Right lobe of liver (tissue), 6 donors: ENCODE data around the gene UGT1A3. TPM values are rescaled to one million over a fixed set of nuclear protein-coding genes. Genes with fewer than 3 reads are reported as not detected.
A peak's percentile ranks its signal among the peaks of the same experiment; 100 is the strongest.
"Not testable (repeated sequence)": the region's sequence is repeated elsewhere in the genome, so short reads cannot be mapped to it uniquely, and the experiment has no call there.

Source experiments
- ATAC-seq, 4 donors: fragments of 200-7000 bp; cut with Tn5 transposase; one replicate each; pipeline ENCODE4 v1.9.1; 2020; ENCODE audit warnings: mild to moderate bottlenecking in 4 of 4, moderate library complexity in 4 of 4
- DNase-seq, 3 donors: peaks; one replicate each; pipeline ENCODE4 v3.0.0-alpha.2; 2020
- H3K27ac ChIP-seq, 3 donors: fragments of 200-600 bp; one replicate each; pipeline ENCODE4 v1.8.0; 2022
- H3K27me3 ChIP-seq, 2 donors: fragments of 200-600 bp; one replicate each; pipeline ENCODE4 v1.8.0; 2022
- H3K36me3 ChIP-seq, 4 donors: fragments of 200-600 bp; sonication (generic) in 1 of 4; one replicate each; pipeline versions ENCODE4 v1.5.1 to v1.8.0; 2017 to 2022; ENCODE audit warnings: control low read depth in 1 of 4
- H3K4me1 ChIP-seq, 4 donors: fragments of 200-600 bp; sonication (generic) in 1 of 4; one replicate each; pipeline versions ENCODE4 v1.5.1 to v1.8.0; 2017 to 2022; ENCODE audit warnings: control low read depth in 1 of 4
- H3K4me3 ChIP-seq, 3 donors: fragments of 200-600 bp; one replicate each; pipeline ENCODE4 v1.8.0; 2022
- H3K9me3 ChIP-seq, 4 donors: fragments of 200-600 bp; sonication (generic) in 1 of 4; one replicate each; pipeline versions ENCODE4 v1.5.1 to v1.8.0; 2017 to 2022; ENCODE audit warnings: control low read depth in 1 of 4
- CTCF ChIP-seq, 4 donors: fragments of 200-600 bp in 3 of 4; fragments of 450-650 bp in 1 of 4; IDR thresholded peaks; one replicate each; pipeline versions ENCODE4 v1.5.1 to v1.8.0; 2016 to 2022; ENCODE audit warnings: antibody characterized with exemption in 4 of 4, mild to moderate bottlenecking in 2 of 4
- POLR2A ChIP-seq: fragments of 450-650 bp; IDR thresholded peaks from one replicate; pipeline ENCODE4 v1.6.1; 2017; ENCODE audit warnings: antibody characterized with exemption, mild to moderate bottlenecking
- WGBS: methylation state at CpG from one replicate; pipeline ENCODE4 v1.1.6; 2018; ENCODE audit warnings: low coverage, low lambda C conversion rate; ENCODE audit not compliant: insufficient coverage; ENCODE audit errors: missing lambda C conversion rate; 5-methylcytosine and 5-hydroxymethylcytosine counted together
- intact Hi-C, 2 donors: fragments of 100-400 bp; cut with DNase I; formaldehyde crosslinking; loops; one replicate each; pipeline versions ENCODE4 v1.11.2 to v1.14.1; 2022
- total RNA-seq, 6 experiments: library from RNA; depleted of rRNA in 2 of 6; stranded (reverse); fragments of >200 nt in 2 of 6; fragmentation: NEBNext Ultra II Directional in 3 of 6; extraction: Animal tissue kit (Norgen Biotek cat#: 25700) in 3 of 6; gene quantifications; one replicate each; pipeline versions ENCODE4 v1.1.0 to v1.2.4, GENCODE V29; 2016 to 2023
- donor health status: DM: no; HTN: yes; CAD: no.
- donor health status: DM: no; HTN: no; CAD: no.
- donor health status: DM: no; HTN: no; CAD: no.
- donor health status: DM: no; HTN: yes; CAD: no.
- donor health status: DM: no; HTN: yes; CAD: no.

The UGT1A3 gene
- total RNA-seq, 6 experiments from 2014 or later = 12.9 to 125 (median 22.0) TPM

DNA sequence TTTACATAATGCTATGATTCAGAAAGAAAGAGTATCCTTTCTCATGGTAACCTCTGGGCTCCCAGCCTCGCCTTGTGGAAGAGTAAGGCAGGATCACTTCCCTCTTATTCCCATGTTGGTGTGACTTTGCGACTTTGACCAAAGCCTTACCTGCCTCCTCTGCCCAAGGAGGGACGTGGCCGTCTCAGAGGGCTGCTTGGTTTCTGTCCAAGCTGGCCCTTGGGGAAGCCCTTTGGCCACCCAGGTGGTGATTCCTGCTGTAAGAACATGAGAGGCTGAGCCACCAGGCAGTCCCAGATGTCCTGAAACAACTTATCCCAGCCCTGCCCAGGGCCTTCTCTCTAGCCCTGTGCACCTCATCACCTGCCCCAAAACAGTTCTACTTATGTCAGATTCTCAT, 30.1 kb upstream of the UGT1A3 start:
- 56% methylated on average over 4 of the region's 4 CpGs for WGBS
- H3K27me3 ChIP-seq = no peaks in the 10 kb centered on the region
- intact Hi-C loops = no loop called here
- H3K4me3 ChIP-seq = no peak overlapping the region
- H3K4me1 ChIP-seq = peaks cover 0 to 42% (median 17%) of the 10 kb centered on the region in 4 donors
- no peaks in the 10 kb centered on the region for H3K9me3 ChIP-seq
- no peak for ATAC-seq
- DNase-seq = no peak
- TF ChIP-seq CTCF (IDR thresholded peaks at IDR 0.05) = no peak
- TF ChIP-seq POLR2A = no peak
- no peaks in the 10 kb centered on the region for H3K36me3 ChIP-seq
- peak overlapping the region in 1 of 3 donors; percentile 86 for H3K27ac ChIP-seq

DNA sequence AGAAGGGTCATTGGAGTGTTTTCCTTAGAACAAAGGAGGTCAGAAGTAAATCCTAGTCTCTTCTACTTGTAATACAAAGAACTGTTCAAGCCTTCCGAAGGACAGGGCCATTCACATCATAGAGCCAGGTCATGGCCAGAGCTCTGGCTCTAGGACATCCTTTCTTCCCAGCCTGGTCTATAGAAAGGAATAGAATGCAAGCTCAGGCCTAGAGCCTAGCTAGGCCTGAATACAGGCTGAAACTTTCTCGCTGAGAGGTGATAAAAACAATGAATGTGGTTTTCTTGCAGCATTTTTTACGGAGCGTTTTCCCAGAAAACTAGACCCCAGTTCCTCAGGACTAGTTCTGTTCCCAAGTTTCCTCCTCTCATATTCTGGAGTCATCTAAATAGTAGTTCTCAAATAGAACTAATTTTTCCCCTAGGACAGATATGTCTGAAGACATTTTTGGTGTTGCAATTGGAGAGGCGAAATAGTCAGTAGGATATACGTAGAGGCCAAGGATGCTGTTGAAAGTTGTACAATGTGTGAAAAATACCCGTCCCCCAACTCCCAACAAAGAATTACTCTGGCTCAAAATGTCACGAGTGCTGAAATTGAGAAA, 29.3 kb upstream of the UGT1A3 start:
- H3K27me3 ChIP-seq = no peaks in the 10 kb centered on the region
- whole genome bisulfite sequencing = 65% methylated on average over 7 of the region's 8 CpGs
- peak in 1 of 4 donors; percentile 32 for ATAC-seq
- H3K9me3 ChIP-seq = no peaks in the 10 kb centered on the region
- TF ChIP-seq CTCF (IDR thresholded peaks at IDR 0.05) (no peak), POLR2A (no peak)
- H3K27ac ChIP-seq = peak overlapping the region in 2 of 3 donors; percentile 62 to 86
- no peak overlapping the region for H3K4me3 ChIP-seq
- peaks cover 0 to 49% (median 18%) of the 10 kb centered on the region in 4 donors for H3K4me1 ChIP-seq
- DNase-seq = no peak
- no peaks in the 10 kb centered on the region for H3K36me3 ChIP-seq
- intact Hi-C loops = no loop called here

DNA sequence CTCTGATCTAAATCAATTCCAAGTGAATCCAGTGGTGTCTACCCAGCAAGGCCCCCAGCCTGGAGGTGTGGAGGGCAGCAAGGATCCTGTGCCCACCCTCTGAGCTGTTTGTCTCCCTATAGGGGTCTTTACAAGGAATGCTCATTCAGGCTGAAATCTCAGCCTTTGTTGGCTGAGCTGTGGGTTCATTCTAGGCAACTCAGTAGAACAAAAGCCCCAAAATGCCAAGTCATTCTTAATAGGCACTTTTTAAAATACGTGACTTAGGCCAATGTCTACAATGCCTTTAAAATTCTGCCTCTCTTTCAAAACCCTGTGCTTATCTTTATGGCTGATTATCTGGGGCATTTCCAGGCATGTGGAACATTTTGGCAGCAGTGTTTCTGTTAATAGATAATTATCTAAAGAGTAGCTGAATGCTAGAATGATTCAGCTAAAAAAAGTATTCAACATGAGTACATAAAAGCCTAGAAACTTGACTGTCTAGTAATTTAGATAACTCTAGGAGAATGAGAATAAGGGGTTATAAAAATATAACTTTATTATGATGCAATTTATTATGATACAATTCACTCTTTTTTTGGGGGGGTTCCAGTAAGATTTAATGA, 28.7 kb upstream of the UGT1A3 start:
- peak in 1 of 3 donors; percentile 70 for DNase-seq
- 21% methylated on average over 1 of the region's 1 CpG for WGBS
- Histone ChIP-seq H3K36me3 (no peaks in the 10 kb centered on the region), H3K9me3 (no peaks in the 10 kb centered on the region), H3K27me3 (no peaks in the 10 kb centered on the region), H3K4me3 (no peak overlapping the region), H3K27ac (peak overlapping the region in 2 of 3 donors; percentile 62 to 86), H3K4me1 (peaks cover 0 to 55% (median 21%) of the 10 kb centered on the region in 4 donors)
- TF ChIP-seq POLR2A (no peak), CTCF (IDR thresholded peaks at IDR 0.05) (no peak)
- intact Hi-C loops = no loop called here
- ATAC-seq = peak; percentile 83 to 94 (median 94)

- DNase-seq = not testable (repeated sequence)
Observed at GRCh38 chr2:233700842-233701241, 28.0 kb upstream of the UGT1A3 start.

GRCh38 chr2:233702238-233702637, 26.6 kb upstream of the UGT1A3 start:
- no peaks in the 10 kb centered on the region for H3K36me3 ChIP-seq
- intact Hi-C loops = no loop called here
- WGBS = 12% methylated on average over 3 of the region's 3 CpGs

More at GRCh38 chr2:233700842-233701241, 28.0 kb upstream of the UGT1A3 start:
- H3K9me3 ChIP-seq, H3K4me3 ChIP-seq, H3K27me3 ChIP-seq, intact Hi-C loops, ATAC-seq, H3K36me3 ChIP-seq: not testable (repeated sequence)
- H3K27ac ChIP-seq = peak overlapping the region in 1 of 3 donors; percentile 31
- H3K4me1 ChIP-seq = peaks cover 0 to 62% (median 25%) of the 10 kb centered on the region in 4 donors
- 49% methylated on average over 3 of the region's 5 CpGs for WGBS

More at GRCh38 chr2:233702238-233702637, 26.6 kb upstream of the UGT1A3 start:
- H3K4me1 ChIP-seq = peaks cover 0 to 75% (median 30%) of the 10 kb centered on the region in 4 donors
- peak overlapping the region in 1 of 3 donors; percentile 36 for H3K27ac ChIP-seq
- no peak overlapping the region for H3K4me3 ChIP-seq
- H3K9me3 ChIP-seq = no peaks in the 10 kb centered on the region
- no peak for ATAC-seq
- no peak for DNase-seq
- no peaks in the 10 kb centered on the region for H3K27me3 ChIP-seq
- TF ChIP-seq POLR2A (no peak), CTCF (IDR thresholded peaks at IDR 0.05) (no peak)
